GM08714 (cell line): Measurements from ENCODE around the gene MAGEA9.
"Not testable (repeated sequence)": the region's sequence is repeated elsewhere in the genome, so short reads cannot be mapped to it uniquely, and the experiment has no call there.

Source experiments
- H3K4me3 ChIP-seq: fragments of 200-500 bp; sonication (Bioruptor generic); 2 replicates; pipeline ENCODE4 v1.5.1; 2014; ENCODE audit warnings: mild to moderate bottlenecking, low read length, inconsistent platforms
- ZNF274 ChIP-seq: IDR thresholded peaks from 2 replicates; pipeline ENCODE4 v1.6.1; 2012; ENCODE audit warnings: mild to moderate bottlenecking, low read depth, low read length

Gene MAGEA9

GRCh38 chrX:149781727-149782126 lies at the start of gene MAGEA9:
TSS of gene MAGEA9 (plus strand) at chrX:149781930. CDS start at chrX:149786211, 4,281 bp downstream.
- not testable (repeated sequence) for H3K4me3 ChIP-seq

GRCh38 chrX:149742269-149742668 lies 39.5 kb upstream of the MAGEA9 start:
- not testable (repeated sequence) for H3K4me3 ChIP-seq

- H3K4me3 ChIP-seq = not testable (repeated sequence)
Measured at GRCh38 chrX:149746390-149747007, 35.2 kb upstream of the MAGEA9 start.

- no peak for TF ChIP-seq ZNF274
- no peak overlapping the region for H3K4me3 ChIP-seq
Measured at GRCh38 chrX:149757206-149758067, 24.3 kb upstream of the MAGEA9 start.

GRCh38 chrX:149758068-149758714 lies 23.5 kb upstream of the MAGEA9 start:
- no peak overlapping the region for H3K4me3 ChIP-seq
- no peak for TF ChIP-seq ZNF274

GRCh38 chrX:149758715-149759078 lies 23.0 kb upstream of the MAGEA9 start:
- not testable (repeated sequence) for H3K4me3 ChIP-seq

- H3K4me3 ChIP-seq = no peak overlapping the region
- TF ChIP-seq ZNF274 = no peak
Measured at GRCh38 chrX:149759824-149760223, 21.9 kb upstream of the MAGEA9 start.

GRCh38 chrX:149760965-149761364 lies 20.8 kb upstream of the MAGEA9 start:
- H3K4me3 ChIP-seq = no peak overlapping the region
- no peak for TF ChIP-seq ZNF274

GRCh38 chrX:149761858-149762674 lies 19.7 kb upstream of the MAGEA9 start:
- H3K4me3 ChIP-seq = not testable (repeated sequence)

GRCh38 chrX:149762696-149763614 lies 18.8 kb upstream of the MAGEA9 start:
- TF ChIP-seq ZNF274 = no peak

GRCh38 chrX:149770344-149770743 lies 11.4 kb upstream of the MAGEA9 start:
- not testable (repeated sequence) for H3K4me3 ChIP-seq

More at GRCh38 chrX:149762696-149763614, 18.8 kb upstream of the MAGEA9 start:
- H3K4me3 ChIP-seq = no peak overlapping the region

- H3K4me3 ChIP-seq = not testable (repeated sequence)
Measured at GRCh38 chrX:149773026-149773425, 8.7 kb upstream of the MAGEA9 start.

GRCh38 chrX:149773768-149774167 lies 8.0 kb upstream of the MAGEA9 start, which contains the start of gene HSFX1:
TSS of gene HSFX1 (plus strand) at chrX:149774068. CDS start at chrX:149774682, 614 bp downstream.
- not testable (repeated sequence) for H3K4me3 ChIP-seq

- H3K4me3 ChIP-seq = not testable (repeated sequence)
Measured at GRCh38 chrX:149777999-149778398, 3.7 kb upstream of the MAGEA9 start.

- not testable (repeated sequence) for H3K4me3 ChIP-seq
Measured at GRCh38 chrX:149795531-149795930, 13.8 kb downstream of the MAGEA9 start.
